ENCODE data around the gene BTN1A1.
"Not testable (repeated sequence)": the region's sequence is repeated elsewhere in the genome, so short reads cannot be mapped to it uniquely, and the experiment has no call there.

BTN1A1 gene

GRCh38 chr6:26502165-26502564, 2.1 kb downstream of the BTN1A1 start:
- TF ChIP-seq EZH2phosphoT487 (IDR thresholded peaks at IDR 0.05; ENCODE audit: borderline replicate concordance, low read length), result no peak
- TF ChIP-seq, protein P1, sequence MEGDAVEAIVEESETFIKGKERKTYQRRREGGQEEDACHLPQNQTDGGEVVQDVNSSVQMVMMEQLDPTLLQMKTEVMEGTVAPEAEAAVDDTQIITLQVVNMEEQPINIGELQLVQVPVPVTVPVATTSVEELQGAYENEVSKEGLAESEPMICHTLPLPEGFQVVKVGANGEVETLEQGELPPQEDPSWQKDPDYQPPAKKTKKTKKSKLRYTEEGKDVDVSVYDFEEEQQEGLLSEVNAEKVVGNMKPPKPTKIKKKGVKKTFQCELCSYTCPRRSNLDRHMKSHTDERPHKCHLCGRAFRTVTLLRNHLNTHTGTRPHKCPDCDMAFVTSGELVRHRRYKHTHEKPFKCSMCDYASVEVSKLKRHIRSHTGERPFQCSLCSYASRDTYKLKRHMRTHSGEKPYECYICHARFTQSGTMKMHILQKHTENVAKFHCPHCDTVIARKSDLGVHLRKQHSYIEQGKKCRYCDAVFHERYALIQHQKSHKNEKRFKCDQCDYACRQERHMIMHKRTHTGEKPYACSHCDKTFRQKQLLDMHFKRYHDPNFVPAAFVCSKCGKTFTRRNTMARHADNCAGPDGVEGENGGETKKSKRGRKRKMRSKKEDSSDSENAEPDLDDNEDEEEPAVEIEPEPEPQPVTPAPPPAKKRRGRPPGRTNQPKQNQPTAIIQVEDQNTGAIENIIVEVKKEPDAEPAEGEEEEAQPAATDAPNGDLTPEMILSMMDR (IDR thresholded peaks at IDR 0.05; ENCODE audit: low read depth, low read length, poor library complexity, severe bottlenecking), result no peak
- Histone ChIP-seq H3K36me3 (ENCODE audit: control insufficient read depth, low read length) (no peaks in the 10 kb centered on the region), H3K9me3 (ENCODE audit: control insufficient read depth, insufficient read depth, low read length) (no peaks in the 10 kb centered on the region), H3K27ac (ENCODE audit: low read depth, low read length) (peak overlapping the region; percentile 65), H4K20me1 (ENCODE audit: control insufficient read depth, insufficient read depth, low read depth, low read length) (no peaks in the 10 kb centered on the region), H3F3A (ENCODE audit: control insufficient read depth, insufficient read depth) (0 out of 2 replicates have a peak, but pooled peaks cover 2% of the 10 kb centered on the region), H3K4me2 (ENCODE audit: low read length) (peak overlapping the region; percentile 70), H3K4me1 (ENCODE audit: control insufficient read depth, low read length) (peaks cover 37% of the 10 kb centered on the region), H3K27me3 (ENCODE audit: control insufficient read depth, low read length) (no peaks in the 10 kb centered on the region), H3K9me2 (replicated peaks; ENCODE audit: control insufficient read depth, low read length) (no peaks in the 10 kb centered on the region), H3K4me3 (ENCODE audit: low read length) (peak overlapping the region; percentile 48), H3K79me2 (ENCODE audit: control insufficient read depth, low read length) (no peaks in the 10 kb centered on the region)

DNA sequence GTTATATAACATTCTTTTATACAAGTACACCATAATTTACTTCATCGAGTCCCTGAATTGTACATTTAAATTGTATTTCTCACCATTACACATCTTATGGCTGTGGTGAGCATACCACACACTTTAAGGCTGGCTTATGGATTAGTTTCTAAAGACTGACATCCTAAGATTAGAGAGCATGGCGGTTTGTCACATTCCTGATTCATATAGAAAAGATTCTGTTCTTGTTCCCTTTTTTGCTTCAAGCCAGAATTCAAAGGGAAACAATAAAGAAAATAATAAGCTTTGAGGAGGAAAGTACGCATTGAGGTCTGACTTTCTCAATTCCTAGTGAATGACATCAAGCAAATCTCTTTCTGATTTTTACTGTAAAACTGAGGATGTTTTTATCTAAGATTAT, 2.5 kb downstream of the BTN1A1 start:
- Histone ChIP-seq H3K27ac (ENCODE audit: low read depth, low read length) (peak overlapping the region; percentile 65), H3K4me1 (ENCODE audit: control insufficient read depth, low read length) (peaks cover 32% of the 10 kb centered on the region), H3K36me3 (ENCODE audit: control insufficient read depth, low read length) (no peaks in the 10 kb centered on the region), H4K20me1 (ENCODE audit: control insufficient read depth, insufficient read depth, low read depth, low read length) (no peaks in the 10 kb centered on the region), H3F3A (ENCODE audit: control insufficient read depth, insufficient read depth) (no peaks in the 10 kb centered on the region), H3K4me2 (ENCODE audit: low read length) (peak overlapping the region; percentile 70), H3K27me3 (ENCODE audit: control insufficient read depth, low read length) (no peaks in the 10 kb centered on the region), H3K4me3 (ENCODE audit: low read length) (peak overlapping the region; percentile 48), H3K9me2 (replicated peaks; ENCODE audit: control insufficient read depth, low read length) (no peaks in the 10 kb centered on the region), H3K9me3 (ENCODE audit: control insufficient read depth, insufficient read depth, low read length) (no peaks in the 10 kb centered on the region), H3K79me2 (ENCODE audit: control insufficient read depth, low read length) (no peaks in the 10 kb centered on the region)
- TF ChIP-seq EZH2phosphoT487 (IDR thresholded peaks at IDR 0.05; ENCODE audit: borderline replicate concordance, low read length), result no peak
- TF ChIP-seq, protein P1 (IDR thresholded peaks at IDR 0.05; ENCODE audit: low read depth, low read length, poor library complexity, severe bottlenecking), result no peak

GRCh38 chr6:26507658-26508057, 7.6 kb downstream of the BTN1A1 start:
- H3K79me2 ChIP-seq (ENCODE audit: control insufficient read depth, low read length), result no peaks in the 10 kb centered on the region
- no peak overlapping the region for H3K4me3 ChIP-seq (ENCODE audit: low read length)
- H3K9me2 ChIP-seq (replicated peaks; ENCODE audit: control insufficient read depth, low read length), result no peaks in the 10 kb centered on the region
- no peaks in the 10 kb centered on the region for H4K20me1 ChIP-seq (ENCODE audit: control insufficient read depth, insufficient read depth, low read depth, low read length)
- H3F3A ChIP-seq (ENCODE audit: control insufficient read depth, insufficient read depth), result no peaks in the 10 kb centered on the region
- H3K9me3 ChIP-seq (ENCODE audit: control insufficient read depth, insufficient read depth, low read length), result no peaks in the 10 kb centered on the region
- peaks cover 17% of the 10 kb centered on the region for H3K4me1 ChIP-seq (ENCODE audit: control insufficient read depth, low read length)
- H3K27ac ChIP-seq (ENCODE audit: low read depth, low read length), result no peak overlapping the region
- H3K27me3 ChIP-seq (ENCODE audit: control insufficient read depth, low read length), result no peaks in the 10 kb centered on the region
- no peak overlapping the region for H3K4me2 ChIP-seq (ENCODE audit: low read length)
- TF ChIP-seq, protein P1 (IDR thresholded peaks at IDR 0.05; ENCODE audit: low read depth, low read length, poor library complexity, severe bottlenecking), result no peak
- no peak for TF ChIP-seq EZH2phosphoT487 (IDR thresholded peaks at IDR 0.05; ENCODE audit: borderline replicate concordance, low read length)
- H3K36me3 ChIP-seq (ENCODE audit: control insufficient read depth, low read length), result no peaks in the 10 kb centered on the region

DNA sequence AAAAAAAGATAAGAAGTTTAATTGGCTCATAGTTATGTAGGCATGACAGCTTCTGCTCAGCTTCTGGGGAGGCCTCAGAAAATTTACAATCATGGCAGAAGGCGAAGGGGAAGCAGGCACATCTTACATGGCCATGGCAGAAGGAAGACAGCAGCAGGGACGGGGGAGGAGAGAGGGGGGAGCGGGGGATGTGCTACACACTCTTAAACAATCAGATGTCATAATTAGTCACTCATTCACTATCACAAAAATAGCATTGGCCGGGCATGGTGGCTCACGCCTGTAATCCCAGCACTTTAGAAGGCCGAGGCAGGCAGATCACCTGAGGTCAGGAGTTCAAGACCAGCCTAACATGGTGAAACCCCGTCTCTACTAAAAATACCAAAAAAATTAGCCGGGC, 10.9 kb downstream of the BTN1A1 start:
- H3K4me3 ChIP-seq (ENCODE audit: low read length); H3K27me3 ChIP-seq (ENCODE audit: control insufficient read depth, low read length); H3K9me2 ChIP-seq (replicated peaks; ENCODE audit: control insufficient read depth, low read length); H3K9me3 ChIP-seq (ENCODE audit: control insufficient read depth, insufficient read depth, low read length); H3K27ac ChIP-seq (ENCODE audit: low read depth, low read length); H3K79me2 ChIP-seq (ENCODE audit: control insufficient read depth, low read length); H4K20me1 ChIP-seq (ENCODE audit: control insufficient read depth, insufficient read depth, low read depth, low read length); H3K36me3 ChIP-seq (ENCODE audit: control insufficient read depth, low read length); H3F3A ChIP-seq (ENCODE audit: control insufficient read depth, insufficient read depth); H3K4me2 ChIP-seq (ENCODE audit: low read length): not testable (repeated sequence)
- H3K4me1 ChIP-seq (ENCODE audit: control insufficient read depth, low read length), result peaks cover 11% of the 10 kb centered on the region

All from DOHH2 (cell line).